ENCODE measurements around the gene TEX26.

TEX26 gene

GRCh38 chr13:31016342-31017325, 84.2 kb downstream of the TEX26 start:
- no peak for DNase-seq

DNA sequence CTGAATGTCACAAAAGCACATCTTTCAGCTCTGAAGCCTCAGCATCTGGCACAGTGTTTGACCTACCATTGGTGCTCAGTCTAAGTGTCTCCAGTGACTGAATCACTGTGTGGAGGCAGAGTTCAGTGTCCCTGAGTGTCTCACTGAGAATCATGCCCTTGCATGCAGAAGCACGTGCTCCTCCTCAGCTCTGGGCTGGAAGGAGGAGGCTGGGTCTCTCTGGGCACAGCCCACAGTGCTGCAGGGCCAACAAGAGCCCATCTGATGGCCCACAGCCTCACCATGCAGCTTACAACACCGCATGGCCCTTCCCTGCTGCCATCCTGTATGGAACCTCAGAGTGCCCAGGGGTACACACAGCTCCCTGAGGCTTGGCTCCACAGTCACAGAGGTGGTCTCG, 86.1 kb downstream of the TEX26 start:
- DNase-seq, result no peak

DNA sequence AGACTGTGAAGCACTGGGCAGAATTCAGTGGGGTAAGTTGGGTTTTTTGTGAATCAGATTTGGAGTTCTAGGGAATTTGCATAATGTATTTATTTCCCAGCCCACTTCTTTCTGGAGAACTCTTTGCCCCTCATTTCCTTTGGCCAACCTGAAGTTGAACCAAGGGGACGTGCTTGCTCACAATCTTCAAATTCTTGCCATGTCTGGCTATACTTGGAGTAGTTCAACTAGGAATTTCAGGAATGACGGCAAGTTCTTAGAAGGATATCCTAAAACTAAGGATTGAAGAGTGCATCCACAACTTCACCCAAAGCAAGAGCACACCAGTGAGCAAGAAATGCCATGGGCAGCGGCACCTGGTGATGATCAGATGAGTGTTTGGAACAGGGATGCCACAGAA, 88.5 kb downstream of the TEX26 start:
- no peak for DNase-seq

- DNase-seq, result no peak
Observed at GRCh38 chr13:31022288-31022895, 89.9 kb downstream of the TEX26 start.

DNA sequence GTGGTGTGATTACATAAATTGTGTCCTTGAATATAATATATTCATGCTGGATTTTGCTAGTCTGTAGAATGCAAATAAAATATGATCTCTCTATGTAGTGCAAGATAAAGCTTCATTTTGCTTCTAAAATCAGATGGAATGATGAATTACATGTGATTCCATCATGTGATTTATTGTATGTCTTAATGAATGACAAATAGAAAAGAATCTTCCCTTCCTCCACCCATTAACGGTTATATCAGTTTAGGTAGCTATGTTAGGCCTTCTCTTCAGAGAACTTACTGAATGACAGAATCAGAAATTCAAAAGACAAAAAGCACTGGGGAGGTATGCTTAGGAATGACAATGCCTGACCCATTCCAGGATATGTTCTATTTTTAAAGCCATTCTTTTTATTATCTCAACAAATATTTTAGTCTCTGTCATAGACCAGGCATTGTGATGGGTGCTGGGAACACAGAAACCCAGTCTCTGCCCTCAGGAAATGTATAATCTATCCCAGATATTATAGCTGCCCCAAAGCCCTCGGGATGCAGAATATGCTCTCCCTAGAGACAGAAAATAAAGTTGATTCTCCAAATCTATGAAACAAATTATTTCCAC, 90.6 kb downstream of the TEX26 start:
- DNase-seq, result no peak
